AG08396 (cell line): ENCODE results near the gene MYO5B.
"Not testable (repeated sequence)": the region's sequence is repeated elsewhere in the genome, so short reads cannot be mapped to it uniquely, and the experiment has no call there.

Experiments used
- DNase-seq: peaks from one replicate; pipeline ENCODE4 v3.0.0; 2012; ENCODE audit warnings: low spot score, mixed read lengths

MYO5B gene

DNA sequence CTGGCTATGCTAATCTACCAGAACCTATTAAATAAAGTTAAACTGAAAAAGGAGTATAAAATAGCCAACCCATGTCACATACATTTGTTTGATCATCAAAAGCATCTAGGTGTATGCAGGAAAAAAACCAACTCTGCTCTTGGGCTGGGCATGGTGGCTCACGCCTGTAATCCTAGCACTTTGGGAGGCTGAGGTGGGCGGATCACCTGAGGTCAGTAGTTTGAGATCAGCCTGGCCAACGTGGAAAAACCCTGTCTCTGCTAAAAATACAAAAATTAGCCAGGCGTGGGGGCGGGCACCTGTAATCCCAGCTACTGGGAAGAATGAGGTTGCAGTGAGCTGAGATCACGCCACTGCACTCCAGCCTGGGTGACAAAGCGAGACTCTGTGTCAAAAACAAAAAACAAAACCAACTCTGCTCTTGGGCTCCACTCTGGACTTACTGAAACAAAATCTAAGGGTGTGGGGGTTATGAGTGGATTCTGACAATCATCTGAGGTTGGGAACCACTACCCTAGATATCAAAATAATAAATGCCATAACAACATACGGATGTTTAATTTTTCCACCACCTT, 405.3 kb downstream of the MYO5B start:
- not testable (repeated sequence) for DNase-seq

DNA sequence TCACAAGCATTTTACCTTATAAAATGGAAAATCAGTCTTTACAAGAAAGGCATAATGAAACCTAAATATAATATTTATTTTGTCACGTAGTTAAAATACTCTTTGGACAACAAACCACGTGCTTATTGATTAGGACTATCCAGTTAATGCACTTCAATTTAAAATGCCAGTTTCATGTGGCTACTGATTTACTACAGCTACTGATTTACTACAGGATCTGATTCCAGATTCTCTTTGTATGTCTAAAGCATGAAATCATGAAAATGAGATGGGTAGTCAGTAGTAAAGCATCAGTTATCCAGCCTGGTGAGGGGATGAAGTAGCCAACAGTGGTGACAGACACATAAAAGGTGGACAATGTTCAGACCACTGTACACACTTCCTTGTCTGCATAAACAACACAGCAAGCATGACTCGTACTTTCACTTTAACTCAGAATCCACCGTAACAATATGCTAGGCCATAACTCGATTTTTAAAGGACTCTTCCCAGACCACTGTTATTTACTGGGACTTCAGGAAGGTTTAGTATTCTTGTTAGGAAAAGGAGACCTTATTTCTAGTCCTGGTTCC, 406.5 kb downstream of the MYO5B start:
- DNase-seq: no peak

DNA sequence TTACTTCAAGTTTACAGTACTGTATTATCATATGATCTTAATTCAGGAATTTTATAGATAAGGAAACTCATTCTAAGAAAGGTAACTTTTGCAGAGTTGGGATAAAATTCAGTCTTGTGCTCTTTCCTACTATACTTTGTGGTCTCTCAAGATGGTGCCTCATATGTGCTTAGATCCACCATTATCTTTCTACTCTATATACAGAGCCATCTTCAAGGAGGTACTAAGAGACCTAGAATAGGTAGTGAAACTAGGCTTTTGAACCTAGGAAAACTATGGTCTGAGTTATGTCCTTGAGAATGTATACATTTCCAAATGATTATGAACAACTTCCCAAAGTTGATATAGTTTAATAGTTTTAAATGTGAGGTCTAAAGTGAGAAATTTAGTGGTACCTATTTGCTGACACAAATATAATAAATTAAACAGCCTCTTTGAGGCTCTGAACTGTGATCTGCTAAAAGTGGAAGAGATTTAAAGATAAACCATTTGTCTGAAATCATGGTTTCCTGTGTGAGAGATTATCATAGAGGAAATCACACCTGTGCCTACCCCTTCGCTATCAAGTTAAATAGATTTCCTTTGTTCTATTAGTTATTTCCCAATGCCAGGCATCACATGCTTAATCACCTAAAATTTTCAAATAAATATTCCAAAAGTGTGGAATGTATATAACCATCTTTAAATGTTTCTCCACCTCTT, 408.8 kb downstream of the MYO5B start:
- DNase-seq: no peak

DNA sequence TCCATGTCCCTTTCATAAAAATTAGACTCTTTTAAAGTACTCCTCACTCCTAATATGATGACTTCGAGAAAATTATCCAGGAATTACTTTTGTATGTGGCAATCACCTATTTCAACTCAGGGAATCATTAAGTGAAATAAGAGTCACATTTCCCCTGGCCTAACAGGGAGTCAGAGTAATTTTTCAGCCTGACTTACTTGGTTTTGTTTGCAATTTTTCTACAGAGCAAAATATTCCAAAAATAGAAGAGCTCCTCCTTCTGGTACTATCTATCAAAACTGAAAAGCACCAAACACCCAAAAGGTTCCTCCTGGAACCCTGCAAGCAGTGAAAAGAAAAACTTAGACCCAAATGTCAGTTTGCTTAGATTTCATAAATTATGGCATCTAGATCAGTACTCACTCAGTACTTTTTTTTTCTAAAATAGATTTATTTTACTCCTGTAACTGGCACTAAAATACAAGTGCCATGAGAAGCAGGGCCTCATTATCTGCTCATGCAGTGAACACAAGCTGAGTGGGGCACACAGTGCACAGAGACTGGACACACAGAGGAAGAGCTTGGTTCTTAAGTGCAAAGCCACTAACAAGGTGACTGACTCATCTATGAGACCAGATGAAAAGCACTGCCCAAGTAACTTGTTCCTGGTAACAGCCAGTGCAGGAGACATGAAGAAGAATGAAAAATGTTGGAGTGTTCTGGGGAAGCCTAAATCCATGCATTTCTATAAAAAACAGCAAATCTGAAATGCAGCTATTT, 410.3 kb downstream of the MYO5B start:
- no peak for DNase-seq

DNA sequence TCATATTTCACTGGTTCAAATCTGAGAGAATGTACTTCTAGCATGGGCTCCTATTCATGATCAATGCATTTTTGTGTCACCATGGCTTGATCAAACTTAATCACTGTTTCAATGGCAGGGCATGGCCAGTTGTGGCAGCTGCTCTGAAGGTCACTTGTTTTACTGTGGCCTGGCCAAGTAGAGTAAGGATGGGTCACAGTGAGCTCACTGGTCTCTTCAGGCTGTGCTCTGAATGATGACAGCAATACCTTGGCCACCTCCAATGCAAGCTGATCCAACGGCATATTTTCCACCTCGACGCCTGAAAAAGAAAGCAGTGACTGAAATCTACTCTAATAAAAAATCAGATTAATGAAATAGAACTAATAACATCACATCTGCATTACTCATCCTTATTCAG, 411.3 kb downstream of the MYO5B start:
- not testable (repeated sequence) for DNase-seq

DNA sequence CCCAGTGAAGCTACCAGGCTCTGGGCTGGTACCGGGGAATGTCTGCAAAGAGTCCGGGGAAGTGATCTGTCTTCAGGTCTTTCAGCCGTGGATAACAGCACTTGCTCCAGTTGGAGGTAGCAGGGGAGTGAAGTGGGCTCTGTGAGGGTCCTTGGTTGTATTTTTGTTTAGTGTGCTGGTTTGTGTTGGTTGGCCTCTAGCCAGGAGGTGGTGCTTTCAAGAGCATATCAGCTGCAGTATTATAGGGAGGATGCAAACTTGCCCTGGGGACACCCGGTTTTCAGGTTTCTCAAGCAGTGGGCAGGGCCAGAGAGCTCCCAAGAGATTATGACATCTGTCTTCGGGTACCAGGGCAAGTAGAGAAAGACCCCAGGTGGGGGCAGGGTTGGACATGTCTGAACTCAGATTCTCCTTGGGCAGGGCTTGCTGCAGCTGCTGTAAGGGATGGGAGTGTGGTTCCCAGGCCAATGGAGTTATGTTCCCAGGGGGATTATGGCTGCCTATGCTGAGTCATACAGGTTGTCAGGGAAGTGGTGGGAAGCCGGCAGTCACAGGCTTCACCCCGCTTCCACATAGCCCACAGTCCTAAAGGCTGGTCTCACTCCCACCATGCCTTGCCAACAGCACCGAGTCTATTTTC, 416.0 kb downstream of the MYO5B start:
- no peak for DNase-seq
